ENCODE data around the gene PARM1.

Gene PARM1

DNA sequence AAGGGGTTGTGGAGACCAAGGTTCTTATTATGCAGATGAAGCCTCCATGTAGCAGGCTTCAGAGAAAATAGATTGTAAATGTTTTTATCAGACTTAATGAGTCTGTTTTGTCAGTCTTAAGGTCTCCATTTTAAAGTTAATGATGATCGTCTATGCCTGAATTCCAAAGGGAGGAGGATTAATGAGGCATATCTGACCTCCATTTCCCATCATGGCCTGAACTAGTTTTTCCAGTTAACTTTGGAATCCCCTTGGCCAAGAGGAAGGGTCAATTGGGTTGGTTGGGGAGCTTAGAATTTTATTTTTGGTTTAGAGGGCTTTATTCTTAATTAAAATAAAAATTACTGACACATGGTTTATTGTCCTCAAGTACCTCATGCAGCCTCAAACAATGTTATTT, 6.9 kb upstream of the PARM1 start:
- peaks cover 13% of the 10 kb centered on the region for H3K4me1 ChIP-seq
- H3K27me3 ChIP-seq (ENCODE audit: low read depth): no peaks in the 10 kb centered on the region
- no peaks in the 10 kb centered on the region for H3K9me3 ChIP-seq
- H3K4me3 ChIP-seq: no peak overlapping the region
- DNase-seq (ENCODE audit: low spot score in 2 of 2): peak in 1 of 2 experiments; percentile 17
- H3K36me3 ChIP-seq (replicated peaks): no peaks in the 10 kb centered on the region
- in situ Hi-C loops (cut with MboI; ENCODE audit: low sequenced_read_pairs): no loop called here

DNA sequence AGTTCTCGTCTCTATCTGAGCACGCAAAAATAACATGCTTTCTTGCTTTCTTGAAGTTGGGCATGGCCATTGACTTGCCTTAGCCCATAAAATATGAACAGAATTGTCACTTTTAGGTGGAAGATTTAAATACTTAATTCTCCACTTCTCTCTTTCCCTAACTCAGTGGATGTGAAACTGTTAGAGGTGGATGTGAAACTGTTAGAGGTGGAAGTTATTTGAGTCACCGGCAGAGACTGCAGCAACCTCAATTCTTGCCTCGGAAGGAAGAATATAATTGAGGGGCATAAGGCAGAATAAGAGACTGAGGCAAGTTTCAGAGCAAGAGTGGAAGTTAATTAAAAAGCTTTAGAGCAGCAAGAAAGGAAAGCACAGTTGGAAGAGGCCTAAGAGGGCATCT, 2.8 kb upstream of the PARM1 start:
- DNase-seq (ENCODE audit: low spot score in 2 of 2): no peak
- no peaks in the 10 kb centered on the region for H3K27me3 ChIP-seq (ENCODE audit: low read depth)
- in situ Hi-C loops (cut with MboI; ENCODE audit: low sequenced_read_pairs): no loop called here
- H3K4me3 ChIP-seq: no peak overlapping the region
- H3K4me1 ChIP-seq: peaks cover 15% of the 10 kb centered on the region
- no peaks in the 10 kb centered on the region for H3K36me3 ChIP-seq (replicated peaks)
- no peaks in the 10 kb centered on the region for H3K9me3 ChIP-seq

DNA sequence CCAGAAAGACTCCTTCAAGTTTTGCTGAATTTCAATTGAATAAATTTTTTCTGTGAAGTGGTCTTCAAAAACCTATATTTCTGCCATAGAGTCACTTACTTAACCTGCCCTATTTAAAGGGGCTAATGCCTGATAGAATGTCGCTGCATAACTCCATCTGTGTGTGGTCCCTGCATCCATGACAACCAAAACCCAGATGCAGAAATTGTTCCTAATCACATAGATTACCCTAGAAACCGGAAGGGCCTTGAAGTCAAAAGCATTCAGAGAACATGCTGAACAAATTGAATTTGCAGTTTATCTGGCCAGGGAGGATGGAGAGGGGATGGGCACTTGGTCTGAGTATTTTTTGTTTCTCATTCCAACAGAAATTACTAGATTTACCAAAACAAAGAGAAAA, 1.5 kb upstream of the PARM1 start:
- DNase-seq (ENCODE audit: low spot score in 2 of 2): no peak

DNA sequence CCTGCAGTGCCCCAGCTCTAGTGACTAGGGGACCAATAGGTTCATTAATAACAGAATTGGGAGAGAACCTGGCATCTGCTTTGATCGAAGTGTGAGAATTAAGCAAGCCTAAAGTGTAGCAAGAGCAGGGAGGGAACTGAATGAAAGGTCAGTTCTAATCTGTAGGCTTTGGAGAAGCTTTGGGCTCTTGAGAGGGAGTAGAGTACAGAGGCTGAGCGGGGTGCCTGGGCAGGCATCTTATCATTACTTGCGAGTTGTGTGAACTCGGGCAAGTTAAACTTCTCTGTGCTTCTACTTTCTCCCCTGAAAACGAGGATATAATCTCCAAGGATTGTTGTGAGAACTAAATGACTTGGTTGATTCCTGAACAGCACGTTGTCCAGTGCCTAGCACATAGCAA, 906 bp upstream of the PARM1 start:
- Histone ChIP-seq H3K4me3 (no peak overlapping the region), H3K36me3 (replicated peaks) (no peaks in the 10 kb centered on the region), H3K9me3 (no peaks in the 10 kb centered on the region), H3K27me3 (ENCODE audit: low read depth) (no peaks in the 10 kb centered on the region), H3K4me1 (peaks cover 8% of the 10 kb centered on the region)
- DNase-seq (ENCODE audit: low spot score in 2 of 2): no peak
- in situ Hi-C loops (cut with MboI; ENCODE audit: low sequenced_read_pairs): no loop called here

More for the DNA sequence above, 1.5 kb upstream of the PARM1 start:
- Histone ChIP-seq H3K9me3 (no peaks in the 10 kb centered on the region), H3K4me3 (no peak overlapping the region), H3K36me3 (replicated peaks) (no peaks in the 10 kb centered on the region), H3K27me3 (ENCODE audit: low read depth) (no peaks in the 10 kb centered on the region), H3K4me1 (peaks cover 8% of the 10 kb centered on the region)
- in situ Hi-C loops (cut with MboI; ENCODE audit: low sequenced_read_pairs): no loop called here

DNA sequence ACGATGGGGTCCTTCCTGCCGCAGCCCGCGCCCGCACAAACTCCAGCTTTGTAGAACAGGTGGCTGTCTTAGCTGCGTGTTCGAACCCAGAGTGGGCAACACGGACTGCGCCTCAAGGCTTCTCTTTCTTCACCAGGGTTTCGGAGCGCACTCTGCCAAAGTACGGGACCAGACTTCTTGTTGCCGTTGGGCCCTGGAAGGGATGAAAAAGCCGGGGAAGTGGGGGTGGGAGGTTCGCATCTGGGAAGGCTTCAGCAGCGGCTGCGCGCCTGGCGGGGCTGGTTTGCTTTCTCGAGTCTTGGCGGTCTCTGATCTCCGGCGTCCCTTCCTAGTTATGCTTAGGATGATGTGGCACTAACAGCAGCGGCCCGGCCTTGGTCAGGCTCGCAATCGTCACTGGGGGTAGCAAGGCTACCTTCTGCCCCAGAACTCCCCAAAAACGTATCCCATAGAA, 673 bp downstream of the PARM1 start:
- in situ Hi-C loops (cut with MboI; ENCODE audit: low sequenced_read_pairs): no loop called here
- Histone ChIP-seq H3K36me3 (replicated peaks) (no peaks in the 10 kb centered on the region), H3K27me3 (ENCODE audit: low read depth) (no peaks in the 10 kb centered on the region), H3K4me3 (peak overlapping the region; percentile 67), H3K9me3 (no peaks in the 10 kb centered on the region), H3K4me1 (peaks cover 8% of the 10 kb centered on the region)
- DNase-seq (ENCODE audit: low spot score in 2 of 2): peak in 1 of 2 experiments; percentile 33

DNA sequence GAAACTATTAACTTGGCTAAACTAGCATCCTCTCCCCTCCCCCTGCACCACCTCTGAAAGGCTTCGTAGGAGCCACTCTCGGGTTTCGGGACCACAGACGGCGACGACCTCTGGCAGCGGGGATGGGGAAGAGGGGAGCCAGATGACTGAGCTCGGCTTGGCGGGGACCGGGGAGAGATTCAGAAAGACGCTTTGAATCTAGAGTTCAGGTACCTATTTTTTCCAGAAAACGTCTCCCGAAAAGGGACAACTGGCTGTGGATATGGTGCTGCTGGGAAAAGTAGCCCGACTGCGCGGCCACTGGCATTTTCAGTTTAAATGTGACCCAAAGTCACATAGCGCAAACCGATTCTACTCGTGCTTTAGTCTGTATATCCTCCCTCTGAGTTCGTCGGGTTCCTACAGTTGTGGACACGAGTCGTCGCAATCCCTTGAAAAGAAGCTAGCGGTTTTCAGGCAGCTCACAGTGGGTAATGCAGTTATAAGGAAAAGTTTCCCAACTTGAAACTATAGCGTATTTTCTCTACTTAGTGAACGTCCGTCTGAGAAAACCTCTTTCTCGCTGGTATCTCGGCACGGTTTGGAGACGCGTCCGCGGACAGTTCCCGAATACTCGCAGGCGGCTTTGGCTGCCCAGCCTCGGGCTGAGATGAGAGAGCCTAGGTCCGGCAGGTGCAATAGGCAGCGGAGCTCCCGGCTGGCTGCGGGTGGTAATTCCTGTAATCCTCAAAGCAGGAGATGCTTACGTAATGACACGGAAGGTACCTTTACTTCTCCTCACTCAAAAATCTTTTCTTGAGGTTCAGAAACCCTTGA, 1.3 kb downstream of the PARM1 start:
- H3K27me3 ChIP-seq (ENCODE audit: low read depth): no peaks in the 10 kb centered on the region
- H3K9me3 ChIP-seq: no peaks in the 10 kb centered on the region
- peak; percentile 60 to 62 for DNase-seq (ENCODE audit: low spot score in 2 of 2)
- H3K36me3 ChIP-seq (replicated peaks): no peaks in the 10 kb centered on the region
- H3K4me3 ChIP-seq: peak overlapping the region; percentile 67
- peaks cover 6% of the 10 kb centered on the region for H3K4me1 ChIP-seq
- in situ Hi-C loops (cut with MboI; ENCODE audit: low sequenced_read_pairs): no loop called here

DNA sequence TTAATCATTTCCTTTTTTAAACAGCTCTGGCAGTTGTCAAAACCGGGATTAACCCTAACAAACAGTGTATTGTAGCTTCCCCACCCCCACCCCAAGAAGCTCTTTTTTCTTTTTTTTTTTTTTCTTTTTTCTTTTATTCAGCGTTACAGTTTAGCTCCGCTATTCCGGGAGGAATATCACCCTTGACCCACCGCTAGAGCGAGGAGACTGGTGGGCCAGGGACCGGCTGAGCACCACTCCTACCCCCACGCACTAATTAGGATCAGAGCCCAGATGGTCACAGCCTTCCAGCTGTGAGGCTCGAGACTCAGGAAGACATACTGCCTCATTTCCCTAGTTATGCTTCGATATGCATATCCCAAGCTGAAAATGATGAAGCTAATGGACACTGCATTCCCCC, 2.0 kb downstream of the PARM1 start:
- H3K4me3 ChIP-seq: peak overlapping the region; percentile 67
- no peaks in the 10 kb centered on the region for H3K36me3 ChIP-seq (replicated peaks)
- DNase-seq (ENCODE audit: low spot score in 2 of 2): peak; percentile 18 to 38
- H3K9me3 ChIP-seq: no peaks in the 10 kb centered on the region
- peaks cover 3% of the 10 kb centered on the region for H3K4me1 ChIP-seq
- H3K27me3 ChIP-seq (ENCODE audit: low read depth): no peaks in the 10 kb centered on the region
- in situ Hi-C loops (cut with MboI; ENCODE audit: low sequenced_read_pairs): no loop called here

DNA sequence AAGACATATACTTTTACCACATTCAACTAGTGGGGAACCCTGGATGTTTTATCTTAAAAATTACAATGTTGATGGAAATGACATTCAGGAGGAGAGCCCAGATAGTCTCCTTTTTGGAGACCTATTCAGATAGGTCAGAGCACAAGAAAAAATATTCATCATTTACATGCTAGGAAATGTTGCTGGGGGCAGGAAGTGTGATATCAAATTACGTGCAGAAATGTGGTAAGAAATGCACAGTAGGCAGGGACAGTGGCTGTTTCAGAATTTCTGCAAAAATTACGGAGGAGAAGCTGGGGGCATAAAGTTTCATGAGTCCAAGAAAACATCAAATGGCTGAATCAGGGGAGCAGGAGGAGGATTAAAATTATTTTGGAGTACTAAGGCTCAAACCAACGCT, 8.2 kb downstream of the PARM1 start:
- Histone ChIP-seq H3K4me3 (no peak overlapping the region), H3K27me3 (ENCODE audit: low read depth) (no peaks in the 10 kb centered on the region), H3K9me3 (no peaks in the 10 kb centered on the region), H3K4me1 (no peaks in the 10 kb centered on the region), H3K36me3 (replicated peaks) (no peaks in the 10 kb centered on the region)
- no peak for DNase-seq (ENCODE audit: low spot score in 2 of 2)
- in situ Hi-C loops (cut with MboI; ENCODE audit: low sequenced_read_pairs): no loop called here

DNA sequence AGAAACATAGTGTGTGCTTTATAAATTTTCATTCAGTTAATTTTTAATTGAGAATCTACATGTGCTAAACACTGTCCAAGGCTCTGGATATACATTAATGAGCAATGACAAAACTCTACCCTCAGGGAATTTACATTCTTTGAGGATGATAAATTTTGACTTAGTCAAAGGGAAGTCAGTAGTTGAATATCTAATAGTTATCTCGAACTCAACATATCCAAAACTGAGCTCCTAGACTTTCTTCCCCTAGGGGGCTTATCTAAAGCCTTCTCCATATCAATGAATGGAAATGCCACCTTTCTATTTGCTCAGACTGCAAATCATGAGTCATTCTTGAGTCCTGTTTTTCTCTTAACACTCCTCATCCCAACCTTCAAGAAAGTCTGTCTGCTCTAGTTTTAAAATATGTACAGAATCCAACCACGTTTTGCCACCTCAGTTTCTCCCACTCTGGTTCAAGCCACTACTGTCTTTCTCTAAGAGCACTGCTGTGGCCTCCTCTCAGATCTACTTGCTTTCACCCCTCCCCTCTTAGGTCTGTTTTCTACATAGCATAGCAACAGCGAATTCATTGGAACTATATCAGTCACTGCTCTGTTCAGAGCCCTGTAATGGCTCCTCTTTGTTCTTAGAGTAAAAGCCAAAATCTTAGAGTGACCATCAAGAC, 9.5 kb downstream of the PARM1 start:
- Histone ChIP-seq H3K4me1 (no peaks in the 10 kb centered on the region), H3K27me3 (ENCODE audit: low read depth) (no peaks in the 10 kb centered on the region), H3K36me3 (replicated peaks) (no peaks in the 10 kb centered on the region), H3K9me3 (no peaks in the 10 kb centered on the region), H3K4me3 (no peak overlapping the region)
- in situ Hi-C loops (cut with MboI; ENCODE audit: low sequenced_read_pairs): no loop called here
- no peak for DNase-seq (ENCODE audit: low spot score in 2 of 2)

DNA sequence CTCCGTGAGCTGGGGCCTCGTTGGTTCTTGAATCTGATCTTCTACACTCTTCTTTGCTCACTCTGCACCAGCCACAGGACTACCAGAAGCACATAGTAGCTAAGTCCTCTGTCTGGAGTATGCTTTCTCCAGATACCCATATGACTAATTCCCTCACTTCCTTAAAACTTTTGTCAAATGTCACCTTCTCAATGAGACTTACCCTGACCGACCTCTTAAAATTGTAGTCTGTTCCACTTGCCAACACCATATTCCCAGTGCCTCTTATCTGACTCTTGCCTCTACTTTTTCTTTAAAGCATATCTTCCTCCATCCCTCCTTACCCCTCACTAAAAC, 10.0 kb downstream of the PARM1 start:
- H3K27me3 ChIP-seq (ENCODE audit: low read depth): no peaks in the 10 kb centered on the region
- in situ Hi-C loops (cut with MboI; ENCODE audit: low sequenced_read_pairs): no loop called here
- no peaks in the 10 kb centered on the region for H3K4me1 ChIP-seq
- no peaks in the 10 kb centered on the region for H3K36me3 ChIP-seq (replicated peaks)
- no peaks in the 10 kb centered on the region for H3K9me3 ChIP-seq
- no peak for DNase-seq (ENCODE audit: low spot score in 2 of 2)
- H3K4me3 ChIP-seq: no peak overlapping the region

DNA sequence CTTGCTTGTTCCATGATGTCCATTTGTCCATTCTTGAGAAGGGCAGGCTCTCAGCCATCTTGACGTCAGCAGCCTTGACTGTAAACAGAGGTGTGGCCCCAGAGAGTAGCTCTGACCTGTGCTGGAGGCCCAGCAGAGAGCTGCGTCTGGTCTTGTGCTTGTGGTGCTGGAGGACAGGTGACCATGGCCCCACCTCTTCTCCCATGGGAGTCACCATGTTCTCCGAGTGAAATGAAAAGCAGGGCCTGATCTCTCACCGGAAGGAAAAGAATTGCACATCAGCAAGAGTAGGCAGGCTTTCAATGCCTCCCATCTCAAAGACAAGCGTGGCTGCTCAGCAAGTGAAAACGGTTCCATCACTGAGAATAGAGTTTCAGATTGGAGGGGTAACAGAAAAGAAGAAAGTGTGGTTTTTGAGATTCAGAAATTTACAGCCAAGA, 11.5 kb downstream of the PARM1 start:
- no peak for DNase-seq (ENCODE audit: low spot score in 2 of 2)
- Histone ChIP-seq H3K4me1 (no peaks in the 10 kb centered on the region), H3K9me3 (no peaks in the 10 kb centered on the region), H3K36me3 (replicated peaks) (no peaks in the 10 kb centered on the region), H3K27me3 (ENCODE audit: low read depth) (no peaks in the 10 kb centered on the region), H3K4me3 (no peak overlapping the region)
- in situ Hi-C loops (cut with MboI; ENCODE audit: low sequenced_read_pairs): no loop called here

DNA sequence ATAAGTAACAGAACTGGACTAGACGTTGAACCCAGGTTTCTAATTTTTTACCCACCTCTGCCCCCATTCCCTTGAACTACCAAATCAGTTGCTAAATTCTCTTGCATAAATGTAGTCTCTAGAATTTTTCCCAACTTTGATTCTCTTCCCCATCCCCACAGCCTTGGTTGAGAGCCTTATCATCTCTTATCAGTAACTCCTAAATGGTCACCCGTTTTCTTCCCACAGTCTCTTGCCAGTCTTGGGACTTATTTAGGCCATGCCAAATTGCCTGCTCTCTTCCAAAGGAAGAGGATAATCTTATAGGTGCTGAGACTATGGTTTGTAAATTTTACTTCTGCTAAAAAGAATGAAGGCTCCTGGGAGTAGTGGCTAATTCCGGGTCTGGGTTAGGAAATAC, 13.3 kb downstream of the PARM1 start:
- in situ Hi-C loops (cut with MboI; ENCODE audit: low sequenced_read_pairs): no loop called here
- no peaks in the 10 kb centered on the region for H3K9me3 ChIP-seq
- no peak for DNase-seq (ENCODE audit: low spot score in 2 of 2)
- H3K27me3 ChIP-seq (ENCODE audit: low read depth): no peaks in the 10 kb centered on the region
- no peaks in the 10 kb centered on the region for H3K4me1 ChIP-seq
- no peaks in the 10 kb centered on the region for H3K36me3 ChIP-seq (replicated peaks)
- no peak overlapping the region for H3K4me3 ChIP-seq

DNA sequence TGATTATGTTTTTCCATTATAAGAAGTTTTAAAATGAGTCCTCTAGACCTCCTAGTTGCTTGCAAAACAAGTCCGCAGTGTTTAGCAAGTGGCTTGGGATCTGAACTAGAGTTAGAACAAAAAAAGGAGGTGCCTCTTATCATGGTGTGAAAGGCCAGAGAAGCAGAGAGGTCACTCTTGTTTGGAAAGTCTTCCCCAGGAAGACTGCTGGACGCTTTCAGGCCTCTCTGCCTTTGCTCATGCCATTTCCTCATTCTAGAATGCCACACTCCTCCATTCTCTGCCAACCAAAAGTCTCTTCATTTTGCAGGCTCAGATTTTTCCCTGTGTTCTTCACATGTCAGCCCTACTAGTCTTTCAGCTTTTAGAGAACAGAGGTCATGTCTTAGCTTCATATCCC, 14.9 kb downstream of the PARM1 start:
- no peaks in the 10 kb centered on the region for H3K4me1 ChIP-seq
- in situ Hi-C loops (cut with MboI; ENCODE audit: low sequenced_read_pairs): no loop called here
- no peaks in the 10 kb centered on the region for H3K36me3 ChIP-seq (replicated peaks)
- H3K9me3 ChIP-seq: no peaks in the 10 kb centered on the region
- no peak overlapping the region for H3K4me3 ChIP-seq
- no peak for DNase-seq (ENCODE audit: low spot score in 2 of 2)
- no peaks in the 10 kb centered on the region for H3K27me3 ChIP-seq (ENCODE audit: low read depth)

DNA sequence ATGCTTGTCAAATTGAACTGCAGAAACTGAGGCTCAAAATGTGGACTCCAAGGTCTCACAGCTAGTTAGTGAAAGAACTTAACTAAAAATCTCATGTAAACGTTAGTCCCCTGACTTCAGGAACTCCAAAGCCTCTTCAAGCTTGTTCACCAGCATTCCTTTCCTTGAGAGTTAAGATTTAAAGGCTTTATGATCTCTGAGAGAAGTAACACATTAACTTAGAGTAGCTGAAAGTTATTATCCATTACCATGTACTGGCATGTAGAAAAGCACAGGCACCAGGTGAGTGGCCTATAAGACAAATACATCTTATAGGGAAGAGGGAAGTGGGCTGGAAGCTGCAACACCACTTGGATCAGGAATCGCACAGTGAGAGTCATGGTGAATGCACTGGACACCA, 15.3 kb downstream of the PARM1 start:
- in situ Hi-C loops (cut with MboI; ENCODE audit: low sequenced_read_pairs): no loop called here
- no peaks in the 10 kb centered on the region for H3K4me1 ChIP-seq
- no peaks in the 10 kb centered on the region for H3K27me3 ChIP-seq (ENCODE audit: low read depth)
- H3K9me3 ChIP-seq: no peaks in the 10 kb centered on the region
- H3K36me3 ChIP-seq (replicated peaks): no peaks in the 10 kb centered on the region
- no peak overlapping the region for H3K4me3 ChIP-seq
- DNase-seq (ENCODE audit: low spot score in 2 of 2): no peak
